A549 (cell line): ENCODE results near the gene SEMA4D. TPM values are rescaled to one million over a fixed set of nuclear protein-coding genes. Genes with fewer than 3 reads are reported as not detected.

ENCODE experiments used
- ATAC-seq, 2 experiments: fragments of 200-7000 bp in 1 of 2; fragments of >200 bp in 1 of 2; cut with Nextera tagmentation in 1 of 2; cut with Tn5 transposase in 1 of 2; 3 replicates each; pipeline versions ENCODE4 v1.8.0 to v1.9.1; 2018 to 2020; ENCODE audit warnings: mild to moderate bottlenecking in 1 of 2, moderate library complexity in 1 of 2
- CTCF ChIA-PET: fragments of 300-600 bp; sonication (Branson Sonifier 250); formaldehyde crosslinking; extraction: SDS; loops from one replicate; lab custom pipeline; 2021; ENCODE audit warnings: antibody characterized with exemption, inconsistent platforms; lab: Yijun Ruan, JAX
- POLR2A ChIA-PET: fragments of 350-600 bp; formaldehyde crosslinking; extraction: SDS; loops from one replicate; lab custom pipeline; 2021; ENCODE audit warnings: antibody characterized with exemption, inconsistent platforms; lab: Yijun Ruan, JAX
- DNase-seq, 2 experiments: peaks; one replicate each; pipeline versions ENCODE4 v3.0.0 to v3.0.0-alpha.2; 2011 to 2016; ENCODE audit warnings: low read depth in 1 of 2, low spot score in 1 of 2
- FAIRE-seq: peaks from 2 replicates; lab custom pipeline; 2011; peaks lifted over from hg19 to GRCh38; lab: Jason Lieb, UNC
- H3K27ac ChIP-seq, 2 experiments: fragments of >200 bp; sonication (Bioruptor Twin); formaldehyde crosslinking; 3 replicates each; pipeline ENCODE4 v1.5.1; 2016 to 2017
- H3K4me1 ChIP-seq: fragments of >200 bp; sonication (Bioruptor Twin); formaldehyde crosslinking; 3 replicates; pipeline ENCODE4 v1.6.1; 2016
- H3K4me2 ChIP-seq: fragments of >200 bp; sonication (Bioruptor Twin); formaldehyde crosslinking; 3 replicates; pipeline ENCODE4 v1.6.1; 2016
- H3K4me3 ChIP-seq: fragments of >200 bp; sonication (Bioruptor Twin); formaldehyde crosslinking; 3 replicates; pipeline ENCODE4 v1.5.1; 2016
- H3K9me3 ChIP-seq: fragments of >200 bp; sonication (Bioruptor Twin); formaldehyde crosslinking; 3 replicates; pipeline ENCODE4 v1.6.1; 2016
- ATOH8 ChIP-seq: fragments of 250-450 bp; sonication (Bioruptor Pico); IDR thresholded peaks from 2 replicates; pipeline ENCODE4 v1.5.0; 2020; ENCODE audit warnings: low read depth, mild to moderate bottlenecking, moderate library complexity
- CBX2 ChIP-seq: fragments of 200-600 bp; sonication (generic); IDR thresholded peaks from 2 replicates; pipeline ENCODE4 v1.6.1; 2016; ENCODE audit warnings: low read depth, mild to moderate bottlenecking, borderline replicate concordance
- CBX8 ChIP-seq: fragments of 200-600 bp; sonication (generic); IDR thresholded peaks from 2 replicates; pipeline ENCODE4 v1.6.1; 2016
- CHD2 ChIP-seq: fragments of 150-350 bp; IDR thresholded peaks from 2 replicates; pipeline ENCODE4 v1.6.1; 2014; ENCODE audit warnings: low read length; ENCODE audit not compliant: partially characterized antibody
- CHD4 ChIP-seq: fragments of 200-600 bp; sonication (generic); IDR thresholded peaks from 2 replicates; pipeline ENCODE4 v1.6.1; 2016; ENCODE audit warnings: antibody characterized with exemption, mild to moderate bottlenecking, borderline replicate concordance
- CTCF ChIP-seq: fragments of >200 bp; sonication (Bioruptor Twin); formaldehyde crosslinking; IDR thresholded peaks from 3 replicates; pipeline ENCODE4 v1.5.1; 2016
- FOXS1 ChIP-seq: fragments of 250-450 bp; sonication (Bioruptor Pico); IDR thresholded peaks from 2 replicates; pipeline ENCODE4 v1.5.0; 2020; ENCODE audit warnings: mild to moderate bottlenecking, moderate library complexity
- GATA3 ChIP-seq: IDR thresholded peaks from 2 replicates; pipeline ENCODE4 v1.6.1; 2012; ENCODE audit warnings: borderline replicate concordance
- HES2 ChIP-seq: fragments of >200 bp; sonication (Bioruptor Twin); formaldehyde crosslinking; IDR thresholded peaks from 2 replicates; pipeline ENCODE4 v1.6.1; 2016
- HEYL ChIP-seq: fragments of 250-450 bp; sonication (Bioruptor Pico); IDR thresholded peaks from 2 replicates; pipeline ENCODE4 v1.8.0; 2021; ENCODE audit warnings: mild to moderate bottlenecking, moderate library complexity
- HOXB5 ChIP-seq: fragments of 250-450 bp; sonication (Bioruptor Pico); IDR thresholded peaks from 2 replicates; pipeline ENCODE4 v1.5.0; 2020; ENCODE audit warnings: mild to moderate bottlenecking, moderate library complexity
- JUN ChIP-seq, 2 experiments: fragments of >200 bp; sonication (Bioruptor Twin); formaldehyde crosslinking; IDR thresholded peaks; 2 replicates in 1 of 2; 3 replicates in 1 of 2; pipeline ENCODE4 v1.6.1; 2016 to 2017
- JUNB ChIP-seq: fragments of >200 bp; sonication (Bioruptor Twin); formaldehyde crosslinking; IDR thresholded peaks from 2 replicates; pipeline ENCODE4 v1.6.1; 2016
- KDM1A ChIP-seq: fragments of 200-600 bp; sonication (generic); IDR thresholded peaks from 2 replicates; pipeline ENCODE4 v1.6.1; 2016; ENCODE audit warnings: low read depth, mild to moderate bottlenecking
- MAX ChIP-seq: IDR thresholded peaks from 2 replicates; pipeline ENCODE4 v1.6.1; 2012
- PHF8 ChIP-seq: fragments of 200-600 bp; sonication (generic); IDR thresholded peaks from 2 replicates; pipeline ENCODE4 v1.6.1; 2016; ENCODE audit warnings: low read depth, mild to moderate bottlenecking, antibody characterized with exemption, moderate library complexity, borderline replicate concordance
- POLR2A ChIP-seq: IDR thresholded peaks from 2 replicates; pipeline ENCODE4 v1.6.1; 2012; ENCODE audit warnings: mild to moderate bottlenecking, low read length
- RNF2 ChIP-seq: fragments of 200-600 bp; sonication (generic); IDR thresholded peaks from 2 replicates; pipeline ENCODE4 v1.6.1; 2016; ENCODE audit warnings: low read depth, mild to moderate bottlenecking, antibody characterized with exemption, moderate library complexity, borderline replicate concordance
- USF2 ChIP-seq: fragments of 450-650 bp; IDR thresholded peaks from 2 replicates; pipeline ENCODE4 v1.6.1; 2014; ENCODE audit warnings: antibody characterized with exemption
- ZC3H11A ChIP-seq: fragments of 450-650 bp; IDR thresholded peaks from 2 replicates; pipeline ENCODE4 v1.6.1; 2014; ENCODE audit warnings: antibody characterized with exemption, mild to moderate bottlenecking
- ZFP36 ChIP-seq: fragments of 450-650 bp; IDR thresholded peaks from 2 replicates; pipeline ENCODE4 v1.6.1; 2014; ENCODE audit warnings: borderline replicate concordance; ENCODE audit not compliant: partially characterized antibody
- WGBS: methylation state at CpG from one replicate; pipeline ENCODE4 v1.1.6; 2017; ENCODE audit errors: missing lambda C conversion rate; 5-methylcytosine and 5-hydroxymethylcytosine counted together
- polyA plus RNA-seq, 4 experiments: library from polyadenylated mRNA; depleted of rRNA in 3 of 4; stranded (reverse); fragments of >200 nt; fragmentation: RNase III in 1 of 4; extraction: RNeasy Plus Mini Kit Qiagen cat#74134 plus additional on column Dnase treatment in 1 of 4; gene quantifications; 2 replicates in 3 of 4; 3 replicates in 1 of 4; pipeline ENCODE4 v1.2.3, GENCODE V29; 2011 to 2017

The SEMA4D gene
- polyA plus RNA-seq, 2 of the 4 experiments (the other 2 are of a cell fraction): 5.3 to 7.2 TPM

GRCh38 chr9:89363311-89363670, 134.6 kb downstream of the SEMA4D start:
- no peak for DNase-seq
- H3K4me2 ChIP-seq: no peak overlapping the region
- TF ChIP-seq CHD4: no peak
- TF ChIP-seq MAX: no peak
- no peak for TF ChIP-seq PHF8
- no peak for TF ChIP-seq HOXB5
- TF ChIP-seq GATA3: no peak
- no peak for TF ChIP-seq USF2
- TF ChIP-seq CHD2: no peak
- TF ChIP-seq CBX8: no peak
- no peak for TF ChIP-seq CBX2
- TF ChIP-seq ZFP36: no peak
- no peak for TF ChIP-seq KDM1A
- no peak for TF ChIP-seq FOXS1 (CRISPR knock-in tag)
- no peak overlapping the region for H3K4me3 ChIP-seq
- no peaks in the 10 kb centered on the region for H3K4me1 ChIP-seq
- H3K27ac ChIP-seq: no peak overlapping the region
- no peaks in the 10 kb centered on the region for H3K9me3 ChIP-seq
- ChIA-PET POLR2A (no interaction called here), CTCF (interaction anchor here (1.6 to 2.6 kb wide), 2 partner anchors 11 to 39 kb away, joined by 3 to 9 read pairs; no protein-coding TSS in a partner anchor)
- WGBS: 97% methylated on average over 6 of the region's 6 CpGs
- ATAC-seq: no peak
- no peak for FAIRE-seq

GRCh38 chr9:89362647-89363310, 135.1 kb downstream of the SEMA4D start:
- POLR2A ChIA-PET: no interaction called here
- ATAC-seq (no peak), DNase-seq (no peak)
- H3K27ac ChIP-seq: no peak overlapping the region
- no peaks in the 10 kb centered on the region for H3K9me3 ChIP-seq
- TF ChIP-seq KDM1A: no peak
- TF ChIP-seq GATA3: no peak
- TF ChIP-seq POLR2A: no peak
- TF ChIP-seq RNF2: no peak
- no peak for TF ChIP-seq ATOH8
- no peak for TF ChIP-seq HES2
- TF ChIP-seq JUNB: no peak
- TF ChIP-seq CTCF: no peak
- no peak for TF ChIP-seq JUN (IDR thresholded peaks at IDR 0.05)
- no peak for TF ChIP-seq ZC3H11A
- TF ChIP-seq HEYL (CRISPR knock-in tag): no peak
- TF ChIP-seq, all 56 proteins: peak for 0
- Histone ChIP-seq H3K4me1 (no peaks in the 10 kb centered on the region), H3K4me2 (no peak overlapping the region), H3K4me3 (no peak overlapping the region)
- FAIRE-seq: no peak
- CTCF ChIA-PET: interaction anchor here (1.6 to 2.6 kb wide), 2 partner anchors 11 to 39 kb away, joined by 3 to 9 read pairs; no protein-coding TSS in a partner anchor
- 96% methylated on average over 10 of the region's 10 CpGs for WGBS
